NCI-H1930 (cell line): ENCODE data around the gene GLS.
"Not testable (repeated sequence)": the region's sequence is repeated elsewhere in the genome, so short reads cannot be mapped to it uniquely, and the experiment has no call there.

Experiments
- DNase-seq, 2 experiments: peaks; one replicate each; lab custom pipeline; 2025; lab: John Stamatoyannopoulos, UW

The GLS gene

DNA sequence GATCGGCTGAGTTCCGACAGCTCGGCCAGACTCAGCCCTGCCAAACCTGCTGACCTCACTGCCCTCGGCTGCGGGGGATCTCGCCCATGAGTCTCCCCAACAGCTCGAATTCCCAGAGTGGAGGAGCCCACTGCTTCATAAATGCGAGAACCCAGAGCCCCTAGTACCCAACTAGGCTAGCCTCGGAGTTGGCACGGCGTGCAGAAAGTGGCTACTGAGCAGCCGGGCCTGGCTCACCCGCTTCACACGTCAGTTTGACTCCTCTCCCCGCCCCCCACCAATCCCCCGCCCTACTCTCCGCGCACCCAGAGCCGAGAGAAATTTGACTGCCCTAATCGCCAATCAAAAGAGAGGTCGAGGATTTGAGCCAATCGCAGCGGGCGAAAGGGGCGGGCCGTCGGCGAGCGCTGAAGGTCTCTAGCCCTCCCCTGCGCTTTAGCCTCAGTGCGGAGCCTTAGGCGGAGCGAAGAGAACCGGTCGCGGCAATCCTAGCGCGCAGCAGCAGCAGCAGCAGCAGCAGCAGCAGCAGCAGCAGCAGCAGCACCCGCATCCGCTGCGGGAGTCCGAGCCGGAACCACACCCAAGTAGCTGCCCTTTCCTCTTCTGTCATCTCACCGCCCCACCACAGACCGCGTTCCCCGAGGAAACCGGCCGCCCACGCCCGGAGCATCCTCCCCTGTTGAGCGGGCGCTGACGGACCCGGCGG, at the start of gene GLS:
Gene GLS (plus strand): TSS at position 444 of the 706 bp plus-strand sequence. CDS start 264 bp downstream, outside the sequence.
- DNase-seq = peak; percentile 92 to 95

DNA sequence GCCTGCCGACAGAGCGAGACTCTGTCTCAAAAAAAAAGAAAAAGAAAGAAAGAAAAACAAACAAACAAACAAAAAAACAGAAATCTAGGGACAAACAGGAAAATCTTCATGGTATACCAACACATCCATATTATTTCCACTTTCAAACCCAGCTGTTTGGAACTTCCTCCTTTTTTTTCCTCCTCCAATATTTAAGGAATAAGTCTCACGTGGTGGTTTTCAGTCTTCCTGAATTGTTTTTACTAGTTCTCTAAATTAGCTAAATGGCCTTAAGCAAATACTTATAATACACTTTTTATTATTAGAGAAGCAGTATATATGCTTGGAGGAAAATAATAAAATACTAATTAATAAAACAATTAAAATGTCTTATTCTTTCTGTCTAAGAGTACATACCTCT, 48.7 kb upstream of the GLS start:
- DNase-seq = no peak

DNA sequence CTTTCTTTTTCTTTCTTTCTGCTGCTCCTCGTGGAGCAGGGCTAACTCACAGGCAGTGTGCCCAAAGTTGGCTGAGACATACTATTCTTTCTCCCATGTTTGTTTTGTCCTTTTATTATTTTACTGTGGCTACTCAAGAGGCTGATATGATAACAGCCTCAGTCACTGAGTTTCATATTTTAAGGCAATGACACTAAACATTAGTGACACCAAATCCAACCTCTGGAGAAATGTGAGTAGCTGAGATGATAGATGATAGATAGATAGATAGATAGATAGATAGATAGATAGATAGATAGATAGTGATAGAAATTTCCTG, 45.8 kb upstream of the GLS start:
- no peak for DNase-seq

DNA sequence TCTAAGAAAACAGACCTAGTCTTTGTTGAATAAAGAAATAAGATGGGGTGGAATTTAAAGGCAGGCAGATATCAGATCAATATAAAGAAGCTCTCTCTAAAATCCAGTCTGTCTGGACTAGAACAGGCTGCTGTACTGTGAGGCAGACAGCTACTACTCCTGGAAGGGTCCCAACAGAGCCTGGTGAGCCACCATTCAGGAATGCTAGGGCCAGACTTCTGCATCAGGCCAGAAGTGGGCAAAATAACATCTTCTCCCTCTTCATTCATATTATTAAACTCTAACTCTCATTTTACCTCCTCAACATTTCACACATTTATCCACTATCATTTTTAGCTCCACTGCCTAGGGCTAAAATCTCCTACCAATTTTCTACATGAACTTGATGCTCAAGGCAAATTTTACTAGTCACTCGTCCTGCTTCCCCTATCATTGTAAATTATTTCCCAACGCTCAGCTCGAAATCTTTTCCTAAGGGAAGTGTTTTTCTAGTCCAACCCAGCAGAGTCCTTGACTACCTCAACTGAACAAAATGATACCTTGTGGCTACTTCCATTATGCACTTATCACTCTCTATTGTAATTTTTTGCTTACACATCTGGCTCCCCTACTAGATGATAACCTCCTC, 45.2 kb upstream of the GLS start:
- no peak for DNase-seq

DNA sequence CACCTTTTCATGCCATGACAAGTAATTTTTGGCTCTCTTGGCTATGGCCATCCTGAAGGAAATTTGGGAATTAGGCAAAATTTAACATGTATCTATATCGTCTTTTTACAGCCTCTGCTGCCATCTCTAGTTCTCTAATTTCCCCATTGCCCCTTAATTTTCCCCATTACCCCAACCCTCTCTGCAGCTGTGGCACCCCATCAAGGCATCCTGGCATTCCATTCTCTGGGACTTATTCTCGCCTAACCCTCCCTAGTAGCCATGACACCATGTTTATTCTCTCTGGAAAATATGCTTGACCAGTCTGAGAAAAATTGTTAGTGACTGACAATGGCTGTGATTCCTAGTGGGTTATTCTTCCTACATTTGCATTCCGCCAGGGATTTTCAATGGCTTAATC, 43.9 kb upstream of the GLS start:
- DNase-seq = no peak

DNA sequence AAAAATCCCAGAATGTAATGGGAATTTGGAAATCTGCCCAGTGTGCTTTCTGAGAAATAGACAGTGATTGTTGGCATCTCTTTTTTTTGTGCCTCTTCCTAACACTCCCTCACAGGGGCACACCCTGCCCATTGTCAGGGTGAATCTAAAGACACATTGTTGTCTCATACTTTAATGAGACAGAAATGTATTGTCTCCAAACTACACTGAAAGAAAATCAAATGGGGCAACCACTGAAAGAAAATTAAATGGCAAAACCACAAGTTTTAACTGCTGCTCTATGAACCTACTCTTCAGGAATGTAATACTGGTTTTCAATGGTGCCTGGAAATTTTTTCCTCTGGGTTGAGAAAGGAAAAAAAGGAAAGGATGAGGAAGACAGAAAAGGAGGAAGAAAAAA, 43.2 kb upstream of the GLS start:
- no peak for DNase-seq

DNA sequence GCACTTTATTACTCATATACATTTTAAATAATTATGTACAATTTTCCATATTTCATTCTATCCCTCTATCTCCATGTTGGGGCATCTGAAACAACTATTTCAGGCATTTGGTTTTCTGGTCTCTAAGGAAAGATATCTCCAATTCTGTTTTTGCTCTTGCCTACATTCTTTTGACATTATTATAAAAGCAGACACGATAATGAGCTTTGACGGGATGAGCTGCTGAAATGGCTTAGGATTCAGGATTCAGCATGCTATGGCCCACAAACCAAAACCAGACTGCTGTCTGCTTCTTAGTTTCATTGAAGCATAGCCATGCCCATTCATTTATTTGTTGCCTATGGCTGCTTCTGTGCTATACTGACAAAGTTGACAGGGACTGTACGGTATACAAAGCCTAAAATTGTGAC, 42.7 kb upstream of the GLS start:
- no peak for DNase-seq

DNA sequence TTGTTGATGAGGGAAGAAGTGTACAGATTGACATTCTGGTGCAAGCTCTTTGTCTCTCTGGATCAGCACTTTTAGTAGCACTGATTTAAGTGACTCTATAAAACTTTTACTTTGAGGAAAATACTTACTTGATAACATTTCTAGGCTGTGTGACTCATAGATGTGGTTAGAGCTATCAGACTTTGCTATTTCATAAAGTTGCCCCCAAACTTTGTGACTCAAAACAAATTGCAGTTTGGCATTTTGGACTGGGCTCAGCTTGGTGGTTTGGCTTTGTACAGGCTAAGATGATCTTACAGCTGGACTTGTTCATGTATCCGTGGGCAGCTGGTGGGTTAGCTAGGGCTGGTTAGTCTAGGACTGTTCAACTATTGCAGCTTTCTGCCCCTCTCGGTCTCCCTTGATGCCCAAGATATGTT, 42.1 kb upstream of the GLS start:
- no peak for DNase-seq

DNA sequence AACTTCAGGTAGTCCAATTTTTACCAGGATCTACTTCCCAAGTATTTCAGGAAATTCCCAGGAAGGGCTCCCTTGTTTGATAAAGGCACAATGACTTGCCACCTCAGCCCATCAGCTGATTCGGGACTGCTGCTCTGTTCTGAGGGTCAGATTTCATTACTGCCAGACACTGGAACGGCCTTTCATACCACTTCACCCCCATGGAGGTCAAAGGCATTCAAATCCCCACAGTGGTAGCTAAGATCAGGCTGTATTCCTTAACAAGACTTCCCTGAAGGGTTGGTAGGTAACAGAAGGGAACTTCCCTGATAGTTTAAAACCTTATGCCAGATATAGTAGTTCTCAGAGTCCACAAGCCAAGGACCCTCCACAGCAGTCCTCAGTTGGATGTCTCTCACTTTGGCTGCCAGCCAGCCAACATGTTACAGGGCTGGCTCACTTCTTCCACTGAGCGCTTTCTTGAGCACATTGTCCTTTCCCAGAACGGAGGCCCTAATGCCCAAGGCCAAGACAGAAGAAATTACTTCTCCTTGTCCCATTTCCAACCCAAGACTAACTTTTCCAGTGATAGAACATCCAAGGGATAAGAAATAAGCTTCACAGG, 40.0 kb upstream of the GLS start:
- DNase-seq = no peak

DNA sequence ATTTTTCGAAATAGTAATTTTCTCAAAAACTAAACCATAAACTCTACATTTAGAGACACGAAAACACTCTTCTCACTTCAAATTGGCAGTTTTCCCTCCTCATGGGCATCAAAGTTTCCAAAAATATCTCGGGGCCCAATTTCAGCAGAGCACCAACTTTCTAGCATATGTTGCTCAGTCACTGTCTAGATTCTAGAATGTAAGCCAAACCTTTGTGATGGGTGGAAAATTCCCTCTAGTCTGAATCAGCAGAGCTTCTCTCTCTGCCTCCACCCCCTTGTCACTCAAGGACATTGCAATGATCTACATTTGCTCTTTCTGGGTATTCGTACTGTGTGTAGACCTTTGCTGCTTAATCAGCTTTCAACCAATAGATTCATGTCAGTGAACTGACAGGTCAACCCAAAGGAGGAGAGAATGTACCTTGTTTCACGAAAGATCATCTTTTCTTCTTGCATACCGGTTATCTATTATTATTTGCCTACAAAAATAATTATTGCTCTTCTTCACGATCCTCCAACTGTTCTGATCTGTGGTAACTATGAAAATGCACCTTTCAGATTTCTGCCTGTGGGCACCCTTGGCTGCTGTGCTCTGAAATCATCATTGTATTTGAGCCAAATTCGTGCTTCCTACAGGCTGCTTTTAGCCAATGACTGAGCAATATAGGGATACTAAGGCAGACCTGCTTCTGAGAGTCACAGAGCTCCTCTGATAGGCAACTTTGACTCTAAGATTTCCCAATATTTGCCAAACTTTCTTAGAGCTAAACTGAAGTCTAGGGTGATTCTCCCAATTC, 38.7 kb upstream of the GLS start:
- no peak for DNase-seq

DNA sequence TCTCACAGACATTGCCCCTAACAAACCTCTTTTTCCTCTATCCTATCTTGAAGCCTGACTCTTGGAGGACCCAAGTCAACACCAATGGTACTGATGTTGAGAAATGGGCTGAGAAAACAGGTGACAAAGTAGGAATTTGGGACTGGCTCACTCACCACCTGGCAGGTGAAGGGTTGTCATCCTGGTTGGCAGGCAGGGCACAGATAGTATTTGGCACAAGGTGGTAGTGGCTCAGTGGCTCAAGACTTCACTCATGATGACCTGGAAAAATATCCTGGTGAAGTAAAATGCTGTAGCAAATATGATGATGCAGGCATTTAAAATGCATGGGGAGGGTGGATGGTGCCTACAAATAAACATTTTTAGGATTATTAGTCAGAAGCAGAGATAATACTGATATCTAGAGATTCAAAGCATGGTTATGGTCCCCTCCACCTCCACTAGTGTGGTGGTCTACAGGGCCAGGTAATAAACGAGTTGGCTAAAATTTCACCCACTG, 38.0 kb upstream of the GLS start:
- no peak for DNase-seq

DNA sequence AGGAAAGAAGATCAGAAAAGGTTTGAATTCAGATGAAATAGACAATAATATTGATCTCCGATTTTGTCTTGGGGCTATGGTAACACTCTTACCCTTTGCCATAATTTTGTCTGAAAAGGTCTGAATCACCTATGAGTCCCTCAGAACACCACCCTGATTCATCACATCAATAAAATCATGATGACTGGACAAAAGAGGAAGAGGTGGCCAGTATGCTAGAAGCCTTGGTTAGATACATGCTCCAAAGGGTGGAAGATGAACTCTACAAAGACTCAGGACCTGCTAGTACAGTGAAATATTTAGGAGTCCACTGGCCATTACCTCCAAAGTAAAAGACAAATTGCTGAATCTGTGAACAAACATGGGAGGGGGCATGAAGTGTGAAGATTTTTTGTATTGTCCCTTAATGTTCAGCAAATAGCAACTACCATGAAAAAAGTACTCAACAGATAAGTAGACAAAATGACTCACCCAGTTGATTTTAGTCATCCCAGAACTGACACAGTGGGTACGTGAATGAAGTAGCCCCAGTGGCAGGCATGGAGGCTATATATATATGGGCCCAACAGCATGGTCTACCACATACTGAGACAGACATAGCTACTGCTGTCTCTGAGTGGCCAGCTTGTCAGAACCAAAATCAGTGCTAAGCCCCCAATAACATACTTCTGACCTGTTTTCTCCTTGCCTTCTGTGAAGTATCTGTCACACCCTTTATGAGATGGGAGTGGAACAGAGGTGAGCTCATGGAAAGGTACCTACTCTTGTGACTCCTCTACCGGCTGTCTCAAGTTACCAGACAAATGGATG, 36.5 kb upstream of the GLS start:
- no peak for DNase-seq

DNA sequence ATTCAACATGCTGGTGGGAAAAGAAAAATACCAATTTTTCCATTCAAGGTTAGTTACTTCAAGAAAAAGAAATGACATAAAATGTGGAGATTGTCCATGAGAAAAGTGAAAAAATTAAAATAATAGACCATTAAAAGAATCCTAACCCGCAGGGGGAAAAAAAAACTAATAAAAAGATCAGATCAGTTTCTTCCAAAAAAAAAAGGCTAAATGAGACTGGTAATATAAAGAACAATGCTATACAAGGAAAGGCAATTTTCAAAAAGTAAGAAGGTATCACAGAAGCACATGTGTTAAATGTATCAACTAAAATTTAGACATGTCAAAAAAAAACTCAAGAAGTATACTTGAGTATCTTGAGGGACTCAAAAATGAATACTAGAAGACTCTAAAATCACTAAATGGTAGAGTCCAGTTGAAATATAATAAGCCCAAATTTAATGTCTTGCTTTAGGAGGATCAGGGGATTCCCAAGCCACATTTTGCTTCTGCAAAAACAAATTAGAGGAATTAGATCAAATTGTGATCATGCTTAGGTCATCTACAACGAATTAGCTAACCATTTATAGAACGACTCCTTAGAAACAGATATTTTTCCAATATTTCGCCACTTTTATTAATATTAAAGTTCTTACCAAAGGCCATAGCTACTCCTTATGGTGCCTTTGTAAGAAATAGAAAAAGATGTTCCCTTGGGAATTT, 35.8 kb upstream of the GLS start:
- no peak for DNase-seq

DNA sequence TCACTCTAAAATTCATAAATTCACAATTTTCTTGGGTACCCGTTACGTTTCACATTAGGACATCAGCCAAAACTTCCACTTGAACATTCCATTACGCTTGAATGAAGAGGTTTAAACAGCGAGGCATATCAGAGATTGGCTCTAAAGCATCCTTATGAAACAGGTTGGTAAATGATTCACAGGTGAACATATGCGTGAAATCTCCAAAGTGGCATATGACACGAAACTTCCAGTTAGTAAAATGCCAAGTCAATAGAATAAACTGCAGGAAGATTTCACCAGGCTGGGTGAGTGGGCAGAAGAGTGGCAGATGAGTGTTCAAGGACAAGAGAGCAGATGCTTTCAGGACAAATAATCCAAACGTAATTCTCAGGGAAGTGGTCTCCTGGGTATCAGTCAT, 33.9 kb upstream of the GLS start:
- no peak for DNase-seq

DNA sequence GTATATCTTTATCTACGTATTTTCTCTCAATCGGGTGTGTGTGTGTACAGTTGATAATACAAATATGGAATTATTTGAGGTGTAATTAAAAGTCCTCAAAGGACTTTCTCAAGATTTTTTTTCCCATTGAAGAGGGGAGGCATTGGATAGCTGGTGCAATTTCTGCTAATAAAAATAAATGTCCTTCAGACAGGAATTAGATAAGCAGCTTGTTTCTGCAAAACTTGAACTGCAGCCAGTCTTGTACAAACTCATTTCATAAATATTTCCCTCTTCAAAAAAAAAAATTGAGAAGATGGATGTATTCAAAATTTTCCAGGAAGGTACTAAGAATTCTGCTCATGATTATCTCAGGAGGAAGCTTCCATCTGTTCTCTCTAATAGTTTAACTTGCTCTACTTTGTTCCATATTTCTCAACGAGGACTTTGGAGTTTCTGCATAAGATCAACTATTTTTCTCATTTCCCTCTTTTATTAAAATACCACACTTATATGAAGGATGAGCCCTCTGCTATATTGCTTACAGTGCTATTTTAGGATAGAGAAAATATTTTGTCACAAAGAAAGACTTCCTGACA, 33.0 kb upstream of the GLS start:
- DNase-seq = no peak

DNA sequence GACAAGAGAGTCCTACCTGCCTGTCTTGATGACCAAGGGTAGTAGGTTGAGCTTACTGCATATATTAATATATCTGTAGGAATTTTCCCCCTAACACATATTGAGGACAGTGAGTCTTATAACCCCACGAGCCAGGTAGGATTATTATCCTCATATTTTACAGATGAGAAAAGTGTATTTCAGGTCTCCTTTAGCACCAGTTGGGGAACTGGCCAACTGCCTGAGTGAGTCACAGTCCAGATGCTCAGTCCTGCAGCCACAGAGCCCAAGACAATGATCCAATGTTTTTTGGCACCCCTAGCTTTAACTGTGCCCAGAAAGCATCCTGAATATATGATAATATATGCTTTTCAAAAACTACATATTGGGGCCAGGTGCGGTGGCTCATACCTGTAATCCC, 30.8 kb upstream of the GLS start:
- DNase-seq = no peak

DNA sequence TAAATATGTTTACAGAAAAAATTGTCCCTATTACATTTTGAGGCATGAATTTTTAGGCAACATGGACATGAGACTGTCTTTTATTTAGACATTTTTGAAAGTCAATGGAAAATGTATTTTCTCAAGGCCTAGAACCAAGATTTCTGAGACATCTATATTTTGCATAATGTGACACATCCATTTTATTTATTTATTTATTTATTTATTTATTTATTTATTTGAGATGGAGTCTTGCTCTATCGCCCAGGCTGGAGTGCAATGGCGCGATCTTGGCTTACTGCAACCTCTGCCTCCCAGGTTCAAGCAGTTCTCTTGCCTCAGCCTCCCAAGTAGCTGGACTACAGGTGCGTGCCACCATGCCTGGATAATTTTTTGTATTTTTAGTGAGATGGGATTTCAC, 27.6 kb upstream of the GLS start:
- DNase-seq = not testable (repeated sequence)

DNA sequence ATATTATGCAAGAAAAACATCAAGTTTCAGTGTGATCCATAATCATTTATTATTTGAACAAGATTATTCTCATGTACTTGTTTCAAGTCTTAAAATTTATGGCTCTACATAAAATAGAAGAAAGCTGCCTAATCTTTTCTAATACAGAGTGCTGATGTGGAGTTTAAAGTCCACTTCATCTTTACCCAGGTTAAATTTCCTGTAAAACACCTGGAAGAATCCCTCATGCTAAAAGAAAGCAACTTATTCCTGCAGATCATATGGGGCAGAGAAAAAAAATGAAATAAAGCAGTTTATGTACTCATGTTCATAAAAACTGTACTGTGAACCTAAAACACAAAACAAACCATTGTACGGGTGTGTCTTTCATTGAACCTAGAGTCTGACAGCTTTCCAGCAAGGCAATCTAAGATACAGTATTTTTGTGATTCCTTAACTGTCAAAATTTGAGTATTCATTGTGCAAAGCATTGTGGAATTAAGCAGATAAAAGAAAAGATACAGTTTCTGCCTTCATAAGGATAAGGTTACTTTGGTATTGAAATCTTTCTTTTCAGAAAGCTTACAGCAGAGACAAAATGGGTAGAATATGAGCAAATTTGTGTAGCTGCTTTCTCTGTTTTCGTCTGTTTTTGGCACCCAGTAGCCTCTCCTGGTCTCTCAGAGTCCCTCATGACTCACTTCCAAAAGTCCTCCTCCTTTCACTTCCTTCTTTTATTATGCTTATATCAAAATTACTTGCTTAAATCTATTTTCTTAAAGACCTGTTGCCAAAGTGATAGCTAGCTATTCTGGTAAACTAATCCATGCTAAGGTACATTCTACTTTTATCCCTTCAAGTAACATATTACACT, 26.9 kb upstream of the GLS start:
- DNase-seq = no peak

DNA sequence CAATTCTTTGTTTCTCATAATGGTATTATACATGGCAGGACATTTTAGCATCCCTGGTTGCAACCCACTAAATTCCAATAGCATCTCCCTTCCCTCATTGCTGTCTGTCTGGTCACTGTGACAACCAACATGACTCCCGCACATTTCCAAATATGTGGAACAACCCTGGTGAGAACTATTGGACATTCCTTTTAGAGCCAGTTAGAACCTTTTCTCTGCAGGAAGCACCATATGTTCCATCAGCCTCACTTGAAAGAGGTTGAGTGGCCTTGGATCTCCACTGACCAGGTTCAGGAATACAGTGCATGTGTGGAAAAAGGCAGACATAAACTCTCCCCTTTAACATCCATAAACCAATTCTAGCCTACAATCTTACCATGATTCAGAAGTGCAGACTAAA, 25.9 kb upstream of the GLS start:
- no peak for DNase-seq

DNA sequence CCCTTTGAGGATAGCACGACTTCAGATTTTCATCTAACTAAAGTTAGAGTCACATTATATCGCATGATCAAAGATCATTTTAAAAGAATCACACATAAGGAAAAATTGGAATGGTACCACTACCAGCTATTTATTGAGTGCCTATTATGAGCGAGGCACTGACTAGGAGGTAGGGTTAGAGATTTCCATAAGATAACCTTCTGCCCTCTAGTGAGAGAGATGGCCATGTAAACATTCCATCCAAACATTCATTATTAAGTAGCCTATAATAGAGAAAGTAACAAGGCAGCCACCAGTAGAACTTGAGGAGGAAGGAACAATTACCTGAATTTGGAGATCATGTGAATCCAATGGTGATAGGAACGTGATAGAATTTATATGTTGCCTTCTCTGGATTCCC, 25.4 kb upstream of the GLS start:
- no peak for DNase-seq
